SK-N-SH (cell line): ENCODE data around the gene NDOR1. TPM values are rescaled to one million over a fixed set of nuclear protein-coding genes. Genes with fewer than 3 reads are reported as not detected.
A peak's percentile ranks its signal among the peaks of the same experiment; 100 is the strongest.

Source experiments
- CTCF ChIA-PET: fragments of 300-600, 350-600 bp; formaldehyde crosslinking; extraction: SDS; loops from one replicate; lab custom pipeline; 2021; lab: Yijun Ruan, JAX
- POLR2A ChIA-PET: fragments of 350-600 bp; sonication (Branson Sonifier 250); formaldehyde crosslinking; extraction: SDS; loops from one replicate; lab custom pipeline; 2020; ENCODE audit warnings: antibody characterized with exemption, inconsistent platforms; lab: Yijun Ruan, JAX
- DNase-seq: peaks from one replicate; pipeline ENCODE4 v3.0.0; 2012
- H2AFZ ChIP-seq: fragments of 200-600 bp; sonication (generic); 2 replicates; pipeline ENCODE4 v1.8.1; 2016; ENCODE audit warnings: antibody characterized with exemption, mild to moderate bottlenecking, low read depth
- H3F3A ChIP-seq: fragments of 200-600 bp; sonication (generic); replicated peaks from 2 replicates; pipeline ENCODE3; 2016; ENCODE audit warnings: antibody characterized with exemption, mild to moderate bottlenecking; ENCODE audit not compliant: insufficient read depth
- H3K27ac ChIP-seq, 2 experiments: fragments of 200-500 bp in 1 of 2; fragments of 200-600 bp in 1 of 2; sonication (Bioruptor generic) in 1 of 2; sonication (generic), shearing (Covaris generic) in 1 of 2; 2 replicates each; pipeline versions ENCODE4 v1.5.1 to v1.6.1; 2014 to 2016; ENCODE audit warnings: low read depth in 2 of 2, inconsistent platforms in 1 of 2, low read length in 1 of 2, mild to moderate bottlenecking in 1 of 2, mixed read lengths in 1 of 2
- H3K27me3 ChIP-seq: fragments of 200-600 bp; sonication (generic), shearing (Covaris generic); 2 replicates; pipeline ENCODE4 v1.6.1; 2016; ENCODE audit warnings: mixed run types; ENCODE audit not compliant: insufficient read depth
- H3K36me3 ChIP-seq, 2 experiments: fragments of 200-500 bp in 1 of 2; fragments of 200-600 bp in 1 of 2; sonication (Bioruptor generic) in 1 of 2; sonication (generic) in 1 of 2; replicated peaks in 1 of 2; 2 replicates each; pipeline versions ENCODE3 to v1.5.1; 2014 to 2016; ENCODE audit warnings: low read length in 1 of 2, mild to moderate bottlenecking in 1 of 2; ENCODE audit not compliant: insufficient read depth in 2 of 2, control insufficient read depth in 1 of 2
- H3K4me1 ChIP-seq, 2 experiments: fragments of 200-500 bp in 1 of 2; fragments of 200-600 bp in 1 of 2; sonication (Bioruptor generic) in 1 of 2; sonication (generic), shearing (Covaris generic) in 1 of 2; 2 replicates each; pipeline versions ENCODE4 v1.5.1 to v1.6.1; 2014 to 2016; ENCODE audit warnings: low read depth in 1 of 2, low read length in 1 of 2, mixed run types in 1 of 2; ENCODE audit not compliant: insufficient read depth in 2 of 2, control insufficient read depth in 1 of 2
- H3K4me2 ChIP-seq: fragments of 200-600 bp; sonication (generic), shearing (Covaris generic); 2 replicates; pipeline ENCODE4 v1.6.1; 2017; ENCODE audit warnings: mixed run types
- H3K4me3 ChIP-seq, 2 experiments: fragments of 200-500 bp in 1 of 2; fragments of 200-600 bp in 1 of 2; sonication (Bioruptor generic) in 1 of 2; sonication (generic), shearing (Covaris generic) in 1 of 2; 2 replicates each; pipeline versions ENCODE4 v1.5.1 to v1.8.1; 2014 to 2016; ENCODE audit warnings: low read depth in 2 of 2, inconsistent platforms in 1 of 2, low read length in 1 of 2, mild to moderate bottlenecking in 1 of 2, mixed read lengths in 1 of 2, moderate library complexity in 1 of 2
- H3K79me2 ChIP-seq: fragments of 200-600 bp; sonication (generic); 2 replicates; pipeline ENCODE4 v1.8.1; 2017; ENCODE audit warnings: mild to moderate bottlenecking; ENCODE audit not compliant: insufficient read depth
- H3K9ac ChIP-seq: fragments of 200-600 bp; sonication (generic); 2 replicates; pipeline ENCODE4 v1.6.1; 2017; ENCODE audit warnings: mixed run types
- H3K9me2 ChIP-seq: fragments of 200-600 bp; sonication (generic); 2 replicates; pipeline ENCODE4 v1.6.1; 2017; ENCODE audit warnings: mixed run types
- H3K9me3 ChIP-seq: fragments of 200-600 bp; sonication (generic); 2 replicates; pipeline ENCODE4 v1.6.1; 2017; ENCODE audit warnings: mixed run types, mild to moderate bottlenecking, moderate library complexity
- H4K20me1 ChIP-seq: fragments of 200-600 bp; sonication (generic); 2 replicates; pipeline ENCODE4 v1.6.1; 2017; ENCODE audit warnings: mild to moderate bottlenecking, mixed run types; ENCODE audit not compliant: insufficient read depth
- EZH2phosphoT487 ChIP-seq: fragments of 200-600 bp; sonication (generic); IDR thresholded peaks from 2 replicates; pipeline ENCODE4 v1.6.1; 2017; ENCODE audit warnings: low read depth, mixed run types, mild to moderate bottlenecking, antibody characterized with exemption, moderate library complexity, borderline replicate concordance
- FOXJ3 ChIP-seq: sonication (generic); formaldehyde crosslinking; IDR thresholded peaks from 2 replicates; pipeline ENCODE4 v1.5.1; 2020; ENCODE audit warnings: mild to moderate bottlenecking, missing genetic modification reagents
- FOXM1 ChIP-seq: IDR thresholded peaks from 2 replicates; pipeline ENCODE4 v1.4.0; 2012; ENCODE audit warnings: low read depth, mild to moderate bottlenecking
- GABPA ChIP-seq: IDR thresholded peaks from 2 replicates; pipeline ENCODE4 v1.4.0; 2012; ENCODE audit warnings: low read depth, mild to moderate bottlenecking
- GATA2 ChIP-seq: sonication (generic); formaldehyde crosslinking; IDR thresholded peaks from 2 replicates; pipeline ENCODE4 v1.5.0; 2020; ENCODE audit warnings: mild to moderate bottlenecking, missing genetic modification reagents
- JUND ChIP-seq: IDR thresholded peaks from 2 replicates; pipeline ENCODE4 v1.4.0; 2012
- MAX ChIP-seq: IDR thresholded peaks from 2 replicates; pipeline ENCODE4 v1.4.0; 2012; ENCODE audit warnings: low read depth
- MEF2A ChIP-seq: IDR thresholded peaks from 2 replicates; pipeline ENCODE4 v1.4.0; 2012; ENCODE audit warnings: low read depth, borderline replicate concordance
- NFIC ChIP-seq: IDR thresholded peaks from 2 replicates; pipeline ENCODE4 v1.4.0; 2012; ENCODE audit warnings: borderline replicate concordance
- POLR2AphosphoS5 ChIP-seq: IDR thresholded peaks from 2 replicates; pipeline ENCODE4 v1.6.1; 2012; ENCODE audit warnings: low read depth, low read length
- RAD21 ChIP-seq: IDR thresholded peaks from 2 replicates; pipeline ENCODE4 v1.6.1; 2012; ENCODE audit warnings: mild to moderate bottlenecking, low read length
- RFX5 ChIP-seq: IDR thresholded peaks from 2 replicates; pipeline ENCODE4 v1.6.1; 2012; ENCODE audit warnings: mild to moderate bottlenecking, improper control_type of control experiment, low read length
- RXRA ChIP-seq: IDR thresholded peaks from 2 replicates; pipeline ENCODE4 v1.4.0; 2012; ENCODE audit warnings: low read depth, mild to moderate bottlenecking, borderline replicate concordance
- SIN3A ChIP-seq: IDR thresholded peaks from 2 replicates; pipeline ENCODE4 v1.6.1; 2012; ENCODE audit warnings: low read depth, mild to moderate bottlenecking, low read length, moderate library complexity, borderline replicate concordance
- SMC3 ChIP-seq: IDR thresholded peaks from 2 replicates; pipeline ENCODE4 v1.6.1; 2012; ENCODE audit warnings: low read depth, low read length, improper control_type of control experiment
- TAF1 ChIP-seq: IDR thresholded peaks from 2 replicates; pipeline ENCODE4 v1.6.1; 2012; ENCODE audit warnings: low read depth, mild to moderate bottlenecking, low read length, moderate library complexity, borderline replicate concordance
- TCF12 ChIP-seq: IDR thresholded peaks from 2 replicates; pipeline ENCODE4 v1.4.0; 2012
- TEAD4 ChIP-seq: IDR thresholded peaks from 2 replicates; pipeline ENCODE4 v1.4.0; 2012; ENCODE audit warnings: mild to moderate bottlenecking, borderline replicate concordance; ENCODE audit not compliant: insufficient read depth
- USF1 ChIP-seq: IDR thresholded peaks from 2 replicates; pipeline ENCODE4 v1.4.0; 2012; ENCODE audit warnings: low read depth, borderline replicate concordance
- YY1 ChIP-seq: IDR thresholded peaks from 2 replicates; pipeline ENCODE4 v1.4.0; 2012; ENCODE audit warnings: low read depth, mild to moderate bottlenecking
- WGBS: methylation state at CpG from one replicate; pipeline ENCODE4 v1.1.6; 2017; ENCODE audit warnings: low lambda C conversion rate; 5-methylcytosine and 5-hydroxymethylcytosine counted together
- polyA plus RNA-seq, 3 experiments: library from polyadenylated mRNA; depleted of rRNA; stranded (reverse); fragments of >200 nt; gene quantifications; 2 replicates each; pipeline ENCODE4 v1.2.3, GENCODE V29; 2012
- TF ChIP-seq, protein P1 (sequence below): fragments of 150-350 bp; IDR thresholded peaks from 2 replicates; pipeline ENCODE4 v1.6.1; 2016; ENCODE audit warnings: mild to moderate bottlenecking, low read depth, low read length

Gene NDOR1
- polyA plus RNA-seq, 1 of the 3 experiments (the other 2 are of a cell fraction) = 8.6 TPM

DNA sequence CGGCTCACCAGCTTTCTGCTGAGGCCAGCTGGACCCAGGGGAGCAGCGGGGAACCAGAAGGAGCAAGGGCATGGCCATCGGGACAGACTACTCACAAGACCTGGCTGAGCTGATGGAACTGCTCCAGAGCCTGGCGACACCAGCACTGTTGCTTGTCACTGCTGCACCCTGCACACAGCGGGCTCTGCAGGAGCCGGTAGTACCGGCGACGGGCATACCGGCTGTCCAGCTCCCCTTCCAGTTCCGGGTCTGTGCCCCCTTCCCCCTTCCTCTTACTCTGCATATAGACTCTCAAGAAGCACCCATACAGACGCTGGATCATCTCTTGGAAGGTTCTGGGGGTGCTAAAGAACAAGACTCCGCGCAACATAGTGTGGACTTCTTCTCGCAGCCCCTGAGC is 18.1 kb upstream of the NDOR1 start:
- Histone ChIP-seq H4K20me1 (peaks cover 22% of the 10 kb centered on the region), H3K9me3 (no peaks in the 10 kb centered on the region), H3K4me3 (peak overlapping the region; percentile 71 to 84), H3F3A (peaks cover 16% of the 10 kb centered on the region), H3K36me3 (peaks cover 3 to 53% of the 10 kb centered on the region in 2 experiments), H3K9me2 (no peaks in the 10 kb centered on the region), H3K79me2 (peaks cover 51% of the 10 kb centered on the region), H2AFZ (no peak overlapping the region), H3K27me3 (no peaks in the 10 kb centered on the region), H3K4me1 (peaks cover 12 to 35% of the 10 kb centered on the region in 2 experiments; a peak in 3 of 4 replicates), H3K9ac (peak overlapping the region; percentile 85), H3K27ac (no peak overlapping the region), H3K4me2 (peak overlapping the region; percentile 99)
- ChIA-PET CTCF (interaction anchor here (0.8 to 3.5 kb wide), 5 partner anchors 11 to 57 kb away, joined by 3 to 24 read pairs (median 7); partner anchors contain the start of genes LRRC26 and TMEM210), POLR2A (interaction anchor here (1.2 to 1.5 kb wide), 3 partner anchors 17 to 35 kb away, joined by 3 to 6 read pairs (median 3); partner anchors contain the start of genes LRRC26 and RNF208)
- DNase-seq = no peak
- no peak for TF ChIP-seq MEF2A
- TF ChIP-seq RXRA = no peak
- no peak for TF ChIP-seq SMC3
- no peak for TF ChIP-seq USF1
- TF ChIP-seq, protein P1, sequence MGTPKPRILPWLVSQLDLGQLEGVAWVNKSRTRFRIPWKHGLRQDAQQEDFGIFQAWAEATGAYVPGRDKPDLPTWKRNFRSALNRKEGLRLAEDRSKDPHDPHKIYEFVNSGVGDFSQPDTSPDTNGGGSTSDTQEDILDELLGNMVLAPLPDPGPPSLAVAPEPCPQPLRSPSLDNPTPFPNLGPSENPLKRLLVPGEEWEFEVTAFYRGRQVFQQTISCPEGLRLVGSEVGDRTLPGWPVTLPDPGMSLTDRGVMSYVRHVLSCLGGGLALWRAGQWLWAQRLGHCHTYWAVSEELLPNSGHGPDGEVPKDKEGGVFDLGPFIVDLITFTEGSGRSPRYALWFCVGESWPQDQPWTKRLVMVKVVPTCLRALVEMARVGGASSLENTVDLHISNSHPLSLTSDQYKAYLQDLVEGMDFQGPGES = no peak
- no peak for TF ChIP-seq GATA2
- TF ChIP-seq RFX5 = no peak
- no peak for TF ChIP-seq FOXM1
- TF ChIP-seq GABPA = no peak
- no peak for TF ChIP-seq POLR2AphosphoS5
- no peak for TF ChIP-seq NFIC
- TF ChIP-seq JUND = no peak
- 56% methylated on average over 5 of the region's 15 CpGs for WGBS

- DNase-seq = no peak
- Histone ChIP-seq H2AFZ (0 out of 2 replicates have a peak overlapping the region, but pooled peaks have one; percentile 65), H3K27ac (peak overlapping the region; percentile 57 to 91; a peak in 2 of 4 replicates), H3K79me2 (peaks cover 57% of the 10 kb centered on the region), H3F3A (peaks cover 16% of the 10 kb centered on the region), H3K4me2 (peak overlapping the region; percentile 99), H3K4me1 (peaks cover 12 to 34% of the 10 kb centered on the region in 2 experiments; a peak in 3 of 4 replicates), H3K9ac (peak overlapping the region; percentile 85), H3K9me2 (no peaks in the 10 kb centered on the region), H3K9me3 (no peaks in the 10 kb centered on the region), H4K20me1 (peaks cover 27% of the 10 kb centered on the region), H3K36me3 (peaks cover 3 to 47% of the 10 kb centered on the region in 2 experiments), H3K27me3 (no peaks in the 10 kb centered on the region), H3K4me3 (peak overlapping the region; percentile 71 to 84)
- POLR2A ChIA-PET = interaction anchor here (1.2 to 2.7 kb wide), 4 partner anchors 11 to 34 kb away, joined by 3 to 20 read pairs (median 4); partner anchors contain the start of genes LRRC26 and RNF208
- CTCF ChIA-PET = interaction anchor here (1.0 to 3.5 kb wide), 12 partner anchors 10 to 65 kb away, joined by 3 to 24 read pairs (median 5); partner anchors contain the start of genes CYSRT1, LRRC26, RNF224 and TMEM210
- WGBS = under 1% methylated on average over 16 of the region's 31 CpGs
- TF ChIP-seq YY1 = no peak
- TF ChIP-seq FOXM1 = no peak
- TF ChIP-seq RFX5 = no peak
- no peak for TF ChIP-seq NFIC
- no peak for TF ChIP-seq TEAD4
- TF ChIP-seq TAF1 = no peak
- TF ChIP-seq USF1 = no peak
- no peak for TF ChIP-seq EZH2phosphoT487
- no peak for TF ChIP-seq MEF2A
- TF ChIP-seq MAX = no peak
- TF ChIP-seq SMC3 = no peak
- no peak for TF ChIP-seq FOXJ3 (CRISPR knock-in tag)
- no peak for TF ChIP-seq TCF12
- TF ChIP-seq SIN3A = no peak
- TF ChIP-seq RAD21 = no peak
These were observed 17.4 kb upstream of the NDOR1 start for GRCh38 chr9:137188086-137188489.
